CD4-positive, alpha-beta T cell treated with Interferon gamma for 1 hour (primary cell): ENCODE measurements around the gene SUPV3L1.

Experiments used
- DNase-seq: peaks from one replicate; pipeline ENCODE4 v3.0.0-alpha.2; 2020

Gene SUPV3L1

DNA sequence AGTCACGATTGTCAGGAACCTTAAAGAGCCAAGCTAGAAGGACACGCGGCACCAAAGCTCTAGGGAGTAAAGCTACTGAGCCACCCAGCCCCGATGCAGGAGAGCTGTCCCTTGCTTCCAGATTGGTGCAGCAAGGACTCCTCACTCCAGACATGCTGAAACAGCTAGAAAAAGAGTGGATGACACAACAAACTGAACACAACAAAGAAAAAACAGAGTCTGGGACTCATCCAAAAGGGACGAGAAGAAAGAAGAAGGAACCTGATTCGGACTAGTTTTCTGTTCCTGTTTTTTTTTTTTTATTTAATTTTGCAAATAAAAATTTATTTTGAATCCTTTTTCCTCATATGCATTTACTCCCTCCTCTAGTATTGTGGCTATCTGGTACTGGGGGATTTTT, 28.7 kb downstream of the SUPV3L1 start:
- no peak for DNase-seq

DNA sequence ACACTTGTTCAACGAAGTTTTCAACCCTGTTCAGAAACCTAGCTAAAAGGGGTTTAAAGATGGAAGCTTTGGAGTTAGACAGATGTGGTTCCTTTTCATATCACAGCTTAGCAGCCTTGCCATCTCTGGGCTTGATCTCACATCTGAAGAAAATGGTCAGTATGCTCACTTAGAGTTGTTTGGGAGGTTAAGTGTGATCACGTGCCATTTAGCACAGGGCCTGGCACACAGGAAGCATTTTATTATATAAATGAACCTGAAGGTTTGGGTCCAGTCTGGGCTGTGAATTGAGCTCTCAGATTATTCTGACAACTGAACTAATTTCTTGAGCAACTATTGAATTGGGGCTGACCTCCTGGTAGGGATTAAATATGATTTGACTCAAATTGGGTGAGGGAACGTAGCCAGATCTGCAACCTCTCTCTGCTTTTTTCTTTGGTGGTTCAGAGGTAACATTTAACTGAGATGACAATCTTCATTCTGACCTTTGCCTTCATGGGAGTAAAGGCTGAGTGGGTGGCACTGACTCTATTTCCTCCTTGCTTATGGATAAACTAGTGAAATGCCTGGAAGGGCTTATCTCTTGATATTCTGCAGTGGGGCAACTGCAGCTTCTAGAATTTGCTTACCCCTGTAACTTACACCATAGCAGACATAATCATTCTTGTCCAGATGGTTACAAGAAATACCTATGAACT, 29.9 kb downstream of the SUPV3L1 start:
- no peak for DNase-seq

DNA sequence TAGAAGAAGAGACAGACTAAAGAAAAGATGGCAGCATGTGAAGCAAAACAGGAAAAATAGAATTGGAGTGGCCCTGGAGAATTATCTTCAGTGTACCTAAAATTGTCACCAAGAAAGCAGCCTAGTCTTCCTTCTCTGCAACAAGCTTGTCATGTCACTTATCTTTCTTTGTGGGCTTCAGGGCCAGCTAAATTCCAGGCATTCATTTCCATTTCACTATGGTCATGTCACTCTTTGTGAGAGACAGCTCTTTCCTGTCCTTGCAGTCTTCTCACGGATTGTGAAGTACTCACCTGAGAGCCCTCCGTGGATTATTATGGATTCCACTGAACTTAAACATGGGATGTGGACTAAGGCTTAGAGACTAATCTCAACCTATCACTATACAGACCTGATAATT, 31.1 kb downstream of the SUPV3L1 start:
- no peak for DNase-seq

DNA sequence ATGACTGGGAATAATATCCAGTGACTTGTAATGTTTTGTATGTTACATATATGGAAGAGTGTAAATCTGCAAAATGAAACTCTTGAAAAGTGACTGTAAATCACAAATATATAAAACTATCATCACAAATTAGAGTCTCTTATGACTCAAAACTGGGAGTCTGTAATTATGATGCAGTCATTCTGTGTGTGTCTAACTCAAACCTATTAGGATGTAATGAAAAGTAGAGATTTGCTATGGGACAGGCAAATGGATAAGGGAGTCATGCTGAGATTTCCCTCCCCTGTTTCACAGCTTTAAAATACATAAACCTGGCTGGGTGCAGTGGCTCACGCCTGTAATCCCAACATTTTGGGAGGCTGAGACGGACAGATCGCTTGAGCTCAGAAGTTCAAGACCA, 31.5 kb downstream of the SUPV3L1 start:
- DNase-seq: no peak

DNA sequence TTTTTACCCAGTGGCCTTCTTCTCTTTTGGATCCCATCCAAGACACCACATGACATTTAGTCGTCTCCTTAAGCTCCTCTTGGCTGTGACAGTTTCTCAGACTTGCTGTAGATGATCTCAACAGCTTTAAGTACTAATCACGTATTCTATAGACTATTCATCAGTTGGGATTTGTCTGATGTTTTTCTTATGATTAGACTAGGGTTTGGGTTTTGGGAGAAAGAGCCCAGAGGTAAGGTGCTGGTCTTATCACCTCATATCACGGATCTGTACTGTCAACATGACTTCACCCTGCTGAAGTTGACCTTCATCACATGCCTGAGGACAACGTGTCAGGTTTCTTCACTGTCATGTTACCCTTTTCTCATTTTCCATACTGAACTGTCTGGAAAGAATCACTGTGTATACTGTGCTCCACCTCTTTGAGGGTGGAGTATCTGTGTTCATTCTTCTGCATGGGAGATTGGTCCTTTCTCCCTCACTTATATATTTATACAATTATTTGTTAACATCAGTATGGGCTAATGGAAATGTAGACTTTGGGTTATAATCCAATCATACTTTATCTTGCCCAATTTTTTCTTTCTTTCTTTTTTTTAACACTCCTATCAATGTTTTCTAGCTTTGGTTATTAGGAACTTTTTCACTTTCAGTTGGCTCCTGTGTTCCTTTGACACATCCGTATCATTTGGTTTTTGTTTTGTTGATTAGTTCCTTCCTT, 33.7 kb downstream of the SUPV3L1 start:
- no peak for DNase-seq

DNA sequence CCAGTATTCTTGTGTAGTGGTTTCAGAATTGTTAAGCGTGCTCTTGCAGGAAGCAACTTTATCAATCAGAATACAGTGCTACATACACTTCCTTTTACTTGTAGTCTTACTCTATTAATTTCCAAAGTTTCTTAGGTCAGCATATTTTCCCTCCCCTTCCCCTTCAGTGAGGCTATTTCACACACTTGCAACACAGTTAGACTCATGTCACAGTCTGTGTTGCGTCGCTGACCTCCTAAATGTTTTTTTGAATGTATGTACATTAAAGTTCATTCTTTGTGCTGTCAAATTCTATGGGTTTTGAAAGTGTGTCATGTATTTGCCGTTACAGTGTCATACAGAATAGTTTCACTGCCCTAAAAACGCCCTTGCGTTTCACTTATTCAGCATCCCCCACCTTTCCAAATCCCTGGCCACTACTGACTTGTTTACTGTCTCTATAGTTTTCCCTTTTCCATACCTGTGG, 34.7 kb downstream of the SUPV3L1 start:
- DNase-seq: no peak

DNA sequence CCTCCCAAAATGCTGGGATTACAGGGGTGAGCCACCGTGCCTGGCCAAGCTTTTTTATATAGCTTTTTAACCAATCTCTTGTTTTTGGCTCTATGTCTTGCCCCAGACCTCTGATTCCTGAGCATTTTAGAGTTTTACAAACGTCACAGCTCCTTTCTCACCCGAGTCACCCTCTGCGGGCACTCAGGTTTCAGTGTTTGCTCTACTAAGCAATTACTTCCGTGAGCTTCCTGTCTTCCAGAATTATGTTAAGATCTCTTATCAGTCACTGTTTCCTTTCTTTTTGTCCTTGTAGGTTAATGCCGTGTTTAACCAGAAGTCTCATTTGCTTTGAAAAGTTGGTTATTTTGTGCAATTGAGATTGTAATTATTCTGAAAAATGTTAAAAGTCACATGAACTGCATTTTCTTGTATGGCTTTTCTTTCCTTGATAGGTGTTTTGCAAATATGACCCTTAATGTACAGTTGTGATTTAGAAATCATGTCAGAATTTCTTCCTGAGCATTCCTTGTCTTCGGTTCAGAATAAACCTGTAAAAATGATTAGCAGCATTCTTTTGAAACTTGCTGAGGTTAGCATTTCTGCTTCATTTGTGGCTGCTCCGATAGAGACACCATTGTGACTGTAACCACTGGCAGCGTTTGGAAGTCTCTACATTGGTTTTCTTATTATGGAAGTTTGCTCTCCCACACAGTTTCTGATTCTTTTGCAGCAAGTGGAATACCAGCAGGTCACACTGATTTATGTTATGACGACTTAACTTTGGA, 35.6 kb downstream of the SUPV3L1 start:
- DNase-seq: no peak

DNA sequence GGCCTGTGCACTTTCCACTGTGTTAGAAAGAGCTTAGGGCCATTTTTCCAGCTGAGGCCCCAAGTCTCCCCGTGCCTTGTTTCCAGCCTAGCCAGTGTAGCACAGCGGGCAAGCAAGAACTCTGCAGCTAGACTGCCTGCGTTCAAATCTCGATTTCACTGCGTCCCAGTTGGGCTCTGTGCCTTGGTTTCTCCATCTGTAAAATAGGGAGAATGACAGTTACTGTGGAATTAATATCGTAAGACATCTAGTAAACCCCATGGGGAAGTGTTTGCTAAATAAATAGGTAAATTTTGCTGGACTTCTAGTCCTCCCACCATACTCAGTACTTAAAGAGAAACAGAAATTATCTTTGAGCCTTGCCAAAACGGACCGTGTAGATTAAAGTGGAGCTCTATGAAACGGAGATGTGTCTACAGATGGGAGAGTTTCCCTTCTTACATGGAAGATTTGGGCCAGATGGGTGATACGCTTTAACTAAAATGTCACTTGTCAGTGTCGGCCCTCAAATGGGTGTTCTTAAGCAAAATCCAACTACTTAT, 36.6 kb downstream of the SUPV3L1 start:
- DNase-seq: no peak

DNA sequence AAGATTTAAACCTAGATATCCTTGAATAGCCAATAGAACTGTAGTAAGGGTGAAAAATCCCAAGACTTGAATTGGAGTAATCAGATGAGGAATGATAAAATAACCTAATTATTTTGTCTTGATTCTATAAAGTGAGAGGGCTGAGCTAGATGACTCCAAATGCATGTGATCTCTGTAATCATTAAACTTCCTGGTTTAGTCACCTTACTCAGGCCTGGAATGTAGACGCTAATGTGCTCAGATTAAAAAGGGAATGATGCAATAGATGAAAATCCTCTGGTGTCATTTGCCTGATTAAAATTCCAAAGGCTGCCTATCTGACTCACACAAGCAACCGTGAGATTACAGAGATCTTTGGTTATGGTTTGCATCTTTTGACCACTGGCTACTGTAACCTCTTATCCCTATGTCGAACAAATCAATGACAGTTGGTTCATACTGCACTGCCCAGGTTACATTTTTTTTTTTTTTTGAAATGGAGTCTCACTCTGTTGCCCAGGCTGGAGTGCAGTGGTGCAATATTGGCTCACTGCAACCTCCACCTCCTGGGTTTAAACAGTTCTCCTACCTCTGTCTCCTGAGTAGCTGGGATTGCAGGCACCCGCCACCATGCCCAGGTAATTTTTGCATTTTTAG, 37.2 kb downstream of the SUPV3L1 start:
- no peak for DNase-seq

DNA sequence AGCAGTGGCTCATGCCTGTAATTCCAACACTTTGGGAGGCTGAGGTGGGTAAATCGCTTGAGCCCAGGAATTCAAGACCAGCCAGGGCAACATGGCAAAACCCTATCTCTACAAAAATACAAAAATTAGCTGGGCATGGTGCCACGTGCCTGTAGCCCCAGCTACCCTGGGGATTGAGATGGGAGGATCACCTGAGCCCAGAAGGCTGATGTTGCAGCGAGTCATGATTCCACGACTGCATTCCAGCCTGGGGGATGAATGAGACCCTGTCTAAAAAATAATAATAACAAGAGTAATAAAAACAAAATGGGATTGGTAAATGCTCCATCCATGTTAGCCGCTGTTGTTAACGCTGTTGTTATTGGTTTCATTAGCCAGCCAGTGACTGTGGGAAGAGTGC, 38.8 kb downstream of the SUPV3L1 start:
- no peak for DNase-seq

DNA sequence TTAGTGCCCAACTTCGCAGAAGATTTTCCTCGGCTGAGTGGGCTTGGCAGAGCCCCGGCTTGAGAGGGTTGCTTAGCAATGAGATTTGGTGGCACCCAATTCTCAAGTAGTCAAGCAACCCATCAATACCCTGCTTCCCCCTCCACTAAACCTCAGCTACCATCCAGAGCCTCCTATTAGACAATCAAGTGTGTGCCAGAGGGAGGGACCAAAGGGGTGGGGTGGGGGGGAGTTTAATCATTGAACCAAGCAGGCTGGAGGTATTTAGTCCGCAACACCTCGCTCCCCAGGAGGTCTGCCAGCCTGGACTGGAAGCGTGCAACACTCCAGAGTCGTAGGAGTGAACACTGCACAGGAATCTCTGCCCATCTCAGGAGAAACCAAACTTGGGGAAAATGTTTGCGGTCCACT, 40.0 kb downstream of the SUPV3L1 start, which contains the start of gene HKDC1:
Gene HKDC1 (plus strand): TSS at position 292 of the 411 bp plus-strand sequence. CDS start 104 bp downstream, at position 396.
- no peak for DNase-seq

DNA sequence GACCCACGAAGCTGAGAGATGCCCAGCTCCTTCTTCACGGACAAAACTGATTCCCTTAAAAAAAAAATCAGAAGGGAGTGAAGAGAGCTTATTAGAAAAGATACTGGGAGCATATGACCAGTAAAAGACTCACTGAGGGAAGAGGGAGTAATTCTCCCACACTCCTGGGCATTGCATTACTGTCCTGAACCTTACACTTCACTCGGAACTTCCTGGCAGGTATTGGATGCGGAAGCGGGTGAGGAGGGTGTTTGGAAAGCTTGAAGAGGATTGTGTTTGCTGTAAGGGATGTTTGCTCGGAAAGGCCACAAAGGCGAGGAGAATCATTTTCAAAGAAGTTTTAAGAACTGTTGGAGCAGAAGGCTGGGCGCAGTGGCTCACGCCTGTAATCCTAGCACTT, 40.5 kb downstream of the SUPV3L1 start:
- DNase-seq: no peak

DNA sequence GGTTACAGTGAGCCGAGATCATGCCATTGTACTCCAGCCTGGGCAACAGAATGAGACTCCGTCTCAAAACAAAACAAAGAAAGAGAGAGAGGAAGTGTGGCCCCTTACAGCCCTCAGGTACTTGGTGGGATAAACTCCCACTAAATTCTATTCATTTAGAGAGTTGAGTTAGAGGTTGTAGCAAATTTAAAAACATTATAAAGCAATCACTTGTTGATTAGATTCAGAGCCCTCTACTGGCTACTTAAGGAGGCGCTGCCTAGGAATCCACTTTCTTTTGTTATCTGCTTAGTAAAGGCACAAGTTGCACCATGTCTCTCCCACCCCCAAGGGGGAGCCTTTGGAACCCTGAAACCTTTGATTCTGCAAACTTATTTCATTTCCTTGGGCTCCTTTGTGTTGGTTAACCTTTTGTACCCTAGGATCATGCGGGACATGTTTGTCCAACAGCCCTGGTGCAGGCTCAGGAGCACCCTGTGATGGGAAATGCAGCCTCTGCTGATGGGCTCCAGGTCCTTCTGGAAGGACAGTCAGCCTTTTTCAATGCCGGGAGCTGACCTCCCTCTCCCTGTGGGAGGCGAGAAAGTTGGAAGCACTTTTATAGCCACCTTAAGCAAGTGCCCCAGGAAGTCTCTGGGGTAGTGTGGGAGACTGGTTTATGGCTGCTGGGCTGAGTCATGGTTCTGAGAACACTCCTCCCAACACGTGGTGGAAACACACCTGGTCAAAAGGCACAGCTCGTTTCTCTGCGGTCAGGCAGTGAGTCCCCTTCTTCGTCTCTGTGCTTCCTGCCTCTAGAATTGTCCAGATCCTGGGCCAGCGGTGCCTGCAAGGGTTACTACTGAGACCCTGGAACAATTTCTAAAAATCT, 42.4 kb downstream of the SUPV3L1 start:
- DNase-seq: peak; percentile 44

DNA sequence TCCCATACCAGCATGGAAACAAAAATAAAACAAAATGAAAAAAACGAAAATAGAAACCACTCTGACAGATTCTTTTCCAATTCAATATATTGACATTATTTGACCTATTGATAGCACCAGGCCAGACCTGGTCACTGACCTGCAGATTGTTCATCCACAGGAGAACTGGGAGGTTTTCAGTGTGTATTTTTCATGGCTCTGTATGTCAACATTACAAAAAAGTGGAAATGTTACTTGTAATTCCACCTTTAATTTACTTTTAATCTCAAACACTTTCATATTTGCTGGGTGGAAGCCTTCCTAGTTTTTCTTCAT, 43.0 kb downstream of the SUPV3L1 start:
- DNase-seq: no peak

DNA sequence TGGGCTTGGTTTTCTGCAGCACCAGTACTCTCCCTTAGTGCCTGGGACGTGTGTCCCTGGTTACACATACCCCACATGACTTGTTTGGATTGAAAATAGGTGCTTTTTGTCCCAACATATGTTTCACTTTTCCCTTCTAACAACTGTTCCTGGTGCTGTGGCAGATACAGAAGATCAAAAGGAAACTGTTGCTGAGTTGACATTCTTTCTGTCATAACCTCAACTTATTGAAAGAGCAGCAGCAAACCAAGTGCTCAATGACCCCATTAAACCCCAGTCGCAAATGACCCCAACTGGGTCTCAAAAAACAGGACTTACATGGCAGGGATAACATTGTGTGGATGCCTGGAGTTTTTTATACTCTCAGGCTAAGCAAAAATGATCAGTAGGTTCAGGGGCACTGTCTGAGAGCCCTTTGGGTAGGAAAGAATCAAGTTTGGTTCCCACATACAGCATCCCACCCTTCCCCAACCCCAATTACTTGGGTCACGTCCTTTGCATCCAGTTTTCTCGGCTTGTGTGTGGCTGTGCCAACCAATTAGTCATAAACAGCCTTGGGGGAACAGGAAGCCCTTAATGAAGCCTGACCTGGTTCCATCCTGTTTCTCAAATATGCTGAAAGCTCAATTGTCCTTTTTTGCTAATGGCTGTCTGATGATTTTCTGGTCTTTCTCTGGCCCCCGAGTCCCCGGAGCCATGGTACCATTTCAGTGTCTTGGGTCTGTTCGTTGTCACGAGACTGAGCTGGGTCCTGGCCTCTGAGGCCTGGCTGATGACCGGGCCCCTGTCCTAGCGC, 45.0 kb downstream of the SUPV3L1 start:
- no peak for DNase-seq

DNA sequence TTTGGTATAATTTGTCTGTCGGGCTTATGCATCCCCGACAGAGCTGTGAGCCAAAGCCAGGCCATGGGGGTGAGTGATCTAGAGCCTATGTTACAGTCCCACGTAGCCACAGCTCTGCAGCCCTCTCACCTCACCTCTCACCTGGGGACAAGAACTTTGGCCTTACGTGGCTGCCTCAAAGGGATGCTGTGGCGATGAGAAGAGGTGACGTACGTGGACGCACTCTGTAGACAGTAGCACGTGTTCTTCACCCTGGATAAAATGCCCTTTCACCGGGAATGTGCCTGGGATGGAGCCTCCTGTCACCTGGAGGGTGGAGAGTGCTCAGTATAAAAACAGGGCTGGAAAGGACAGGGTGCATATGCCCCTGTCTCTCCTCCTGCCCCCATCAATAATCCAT, 45.6 kb downstream of the SUPV3L1 start:
- DNase-seq: no peak

DNA sequence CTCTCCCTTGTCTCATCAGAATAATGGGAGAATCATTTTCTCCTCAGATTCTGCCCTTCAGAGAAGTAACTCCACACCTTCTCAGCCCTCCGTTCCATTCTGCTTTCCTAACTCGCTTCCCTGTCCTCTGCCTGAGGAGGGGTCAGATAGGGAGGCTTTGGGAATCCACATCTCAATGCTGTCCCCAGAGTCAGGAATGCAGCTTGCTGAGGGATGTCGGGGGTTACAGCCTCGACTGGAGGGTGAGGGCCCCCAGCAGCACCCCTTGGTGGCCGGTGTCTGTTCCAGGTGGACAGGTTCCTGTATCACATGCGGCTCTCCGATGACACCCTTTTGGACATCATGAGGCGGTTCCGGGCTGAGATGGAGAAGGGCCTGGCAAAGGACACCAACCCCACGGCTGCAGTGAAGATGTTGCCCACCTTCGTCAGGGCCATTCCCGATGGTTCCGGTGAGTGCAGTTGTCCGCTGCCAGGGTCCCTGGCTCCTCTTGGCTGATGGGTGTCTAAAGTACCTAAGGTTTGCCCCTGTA, 47.0 kb downstream of the SUPV3L1 start:
- no peak for DNase-seq

DNA sequence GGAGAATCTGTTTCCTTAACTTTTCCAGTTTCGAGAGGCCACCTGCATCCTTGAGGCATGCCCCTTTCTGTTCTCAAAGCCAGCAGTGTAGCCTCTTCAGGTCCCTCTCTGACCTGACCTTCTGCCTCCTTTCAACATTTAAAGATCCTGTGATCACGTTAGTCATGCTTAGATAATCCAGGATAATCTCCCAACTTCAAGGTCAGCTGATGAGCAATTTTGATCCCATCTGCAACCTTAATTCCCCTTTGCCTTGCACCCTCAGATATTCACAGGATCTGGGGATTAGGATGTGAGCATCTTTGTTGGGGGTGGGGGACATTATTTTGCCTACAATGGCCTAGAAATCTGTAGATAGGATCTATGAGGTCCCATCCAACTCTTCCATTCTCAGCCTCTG, 48.1 kb downstream of the SUPV3L1 start:
- no peak for DNase-seq

DNA sequence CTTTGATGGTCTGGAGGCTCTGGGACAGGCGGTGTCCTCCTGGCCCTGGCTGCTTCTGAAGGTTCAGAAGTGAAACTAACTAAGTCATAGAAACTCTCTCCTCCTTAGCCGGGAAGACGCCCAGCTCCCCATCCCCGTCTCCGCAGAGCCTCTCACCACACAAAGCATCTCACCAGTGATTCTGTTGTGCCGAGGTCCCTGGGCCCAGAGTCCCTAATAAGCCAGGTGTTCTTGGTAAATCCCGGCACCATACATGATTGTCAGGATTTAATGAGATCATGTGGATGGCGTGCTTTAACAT, 49.5 kb downstream of the SUPV3L1 start:
- no peak for DNase-seq

DNA sequence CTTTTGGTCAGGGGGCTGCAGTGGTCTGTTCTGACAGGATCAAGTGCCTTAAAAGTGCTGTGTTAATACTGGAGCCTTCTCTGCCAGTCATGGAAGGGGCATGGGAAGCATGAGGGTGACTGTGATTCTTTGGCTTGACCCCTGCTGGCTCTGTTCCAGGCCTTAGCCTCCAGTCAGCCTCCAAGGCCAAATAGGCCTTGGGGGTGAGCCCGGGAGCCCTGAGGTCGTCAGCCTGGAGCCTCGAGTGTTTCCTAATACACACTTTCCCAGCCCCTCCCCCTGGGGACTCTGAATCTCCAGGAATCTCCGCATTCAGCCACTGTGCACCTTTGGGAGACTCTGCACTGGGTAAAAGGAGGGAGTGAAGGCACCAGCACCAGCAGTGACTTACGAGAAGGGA, 50.1 kb downstream of the SUPV3L1 start:
- DNase-seq: no peak

DNA sequence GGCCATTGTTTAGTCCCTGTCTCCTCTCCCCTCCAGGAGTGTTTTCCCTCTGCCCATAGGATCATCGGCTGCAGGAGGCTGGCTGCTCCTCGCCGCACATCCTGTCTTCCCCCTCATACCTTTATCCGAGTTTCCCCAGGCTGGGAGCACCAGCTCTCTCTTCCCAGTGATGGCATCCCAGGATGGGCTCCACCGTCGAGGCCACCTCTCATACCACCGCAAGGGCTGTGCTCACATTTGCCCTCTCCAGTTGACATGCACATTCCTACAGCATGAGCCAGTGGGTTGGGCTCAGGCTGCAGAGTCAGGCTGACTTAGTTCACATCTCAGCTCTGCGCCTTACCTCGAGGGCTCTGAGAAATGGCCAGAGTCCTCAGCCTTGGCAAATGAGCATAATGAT, 52.2 kb downstream of the SUPV3L1 start:
- DNase-seq: no peak
